OCI-LY7 (cell line): Measurements from ENCODE around the gene UBD. TPM values are rescaled to one million over a fixed set of nuclear protein-coding genes. Genes with fewer than 3 reads are reported as not detected.

Experiments used
- BruUV-seq: library from RNA; stranded (reverse); fragments of 400-500 nt; replicated peaks from 2 replicates; lab custom pipeline; 2021; lab: Mats Ljungman, UMichigan
- CTCF ChIA-PET: fragments of 300-600 bp; sonication (Branson Sonifier 250); formaldehyde crosslinking; loops from one replicate; lab custom pipeline; 2022; ENCODE audit warnings: antibody characterized with exemption; ENCODE audit not compliant: unreplicated experiment; lab: Charles Lee
- POLR2A ChIA-PET: fragments of 300-600 bp; sonication (Branson Sonifier 250); formaldehyde crosslinking; loops from one replicate; lab custom pipeline; 2022; ENCODE audit warnings: antibody characterized with exemption; lab: Charles Lee
- DNase-seq: peaks from one replicate; pipeline ENCODE4 v3.0.0-alpha.2; 2015; ENCODE audit warnings: low spot score
- H2AFZ ChIP-seq: fragments of 200-600 bp; sonication (generic), shearing (Covaris generic); 2 replicates; pipeline ENCODE4 v1.6.1; 2014; ENCODE audit warnings: mild to moderate bottlenecking, antibody characterized with exemption, low read length, moderate library complexity
- H3K27ac ChIP-seq: fragments of 200-600 bp; sonication (generic); 2 replicates; pipeline ENCODE4 v1.5.1; 2014; ENCODE audit warnings: mixed run types, low read depth, mild to moderate bottlenecking, moderate library complexity, low read length, inconsistent platforms; ENCODE audit not compliant: poor library complexity, severe bottlenecking
- H3K36me3 ChIP-seq: fragments of 200-600 bp; sonication (generic); 2 replicates; pipeline ENCODE4 v1.6.1; 2014; ENCODE audit warnings: mild to moderate bottlenecking, antibody characterized with exemption, low read length, moderate library complexity, mixed read lengths; ENCODE audit not compliant: insufficient read depth
- H3K4me1 ChIP-seq: fragments of 200-600 bp; sonication (generic); 2 replicates; pipeline ENCODE4 v1.5.1; 2014; ENCODE audit warnings: mild to moderate bottlenecking, low read length; ENCODE audit not compliant: insufficient read depth, poor library complexity, severe bottlenecking
- H3K4me2 ChIP-seq: fragments of 200-600 bp; sonication (generic); 2 replicates; pipeline ENCODE4 v1.6.1; 2014; ENCODE audit warnings: mild to moderate bottlenecking, low read length
- H3K4me3 ChIP-seq: fragments of 200-600 bp; sonication (generic); 2 replicates; pipeline ENCODE4 v1.5.1; 2014; ENCODE audit warnings: mild to moderate bottlenecking, low read depth, low read length; ENCODE audit not compliant: poor library complexity, severe bottlenecking
- H3K79me2 ChIP-seq: fragments of 200-600 bp; sonication (generic); 2 replicates; pipeline ENCODE4 v1.6.1; 2016; ENCODE audit warnings: low read depth, mild to moderate bottlenecking, low read length, moderate library complexity, mixed read lengths; ENCODE audit not compliant: insufficient read depth
- H3K9me2 ChIP-seq: fragments of 200-600 bp; sonication (generic); 2 replicates; pipeline ENCODE4 v1.6.1; 2016; ENCODE audit warnings: mild to moderate bottlenecking, low read length, mixed read lengths; ENCODE audit not compliant: insufficient read depth
- H3K9me3 ChIP-seq: fragments of 200-600 bp; sonication (generic); 2 replicates; pipeline ENCODE4 v1.6.1; 2014; ENCODE audit warnings: mild to moderate bottlenecking, mixed run types, low read length, mixed read lengths
- H4K20me1 ChIP-seq: fragments of 200-600 bp; sonication (generic); 2 replicates; pipeline ENCODE4 v1.6.1; 2014; ENCODE audit warnings: mild to moderate bottlenecking, antibody characterized with exemption, low read length, moderate library complexity, mixed read lengths; ENCODE audit not compliant: insufficient read depth
- EZH2phosphoT487 ChIP-seq: fragments of 200-600 bp; sonication (generic); IDR thresholded peaks from 2 replicates; pipeline ENCODE4 v1.6.1; 2018; ENCODE audit warnings: low read depth, borderline replicate concordance, mild to moderate bottlenecking, mixed run types, antibody characterized with exemption, low read length, moderate library complexity, mixed read lengths
- intact Hi-C: fragments of 100-400 bp; cut with micrococcal nuclease; formaldehyde crosslinking; loops from one replicate; pipeline ENCODE4 v1.10.0; 2022; ENCODE audit not compliant: unreplicated experiment
- total RNA-seq, 2 experiments: library from RNA; depleted of rRNA in 1 of 2; stranded (reverse); fragments of >200 nt in 1 of 2; shearing (Covaris generic) in 1 of 2; gene quantifications; 2 replicates each; pipeline ENCODE4 v1.2.3, GENCODE V29; 2014 to 2022
- TF ChIP-seq, protein P1 (sequence below): fragments of 200-600 bp; sonication (generic); conservative IDR thresholded peaks from 2 replicates; pipeline ENCODE4 v1.5.1; 2014; ENCODE audit warnings: mild to moderate bottlenecking, antibody characterized with exemption, low read length, moderate library complexity, mixed read lengths

UBD gene
- total RNA-seq, 2 experiments from 2014 or later: not detected

DNA sequence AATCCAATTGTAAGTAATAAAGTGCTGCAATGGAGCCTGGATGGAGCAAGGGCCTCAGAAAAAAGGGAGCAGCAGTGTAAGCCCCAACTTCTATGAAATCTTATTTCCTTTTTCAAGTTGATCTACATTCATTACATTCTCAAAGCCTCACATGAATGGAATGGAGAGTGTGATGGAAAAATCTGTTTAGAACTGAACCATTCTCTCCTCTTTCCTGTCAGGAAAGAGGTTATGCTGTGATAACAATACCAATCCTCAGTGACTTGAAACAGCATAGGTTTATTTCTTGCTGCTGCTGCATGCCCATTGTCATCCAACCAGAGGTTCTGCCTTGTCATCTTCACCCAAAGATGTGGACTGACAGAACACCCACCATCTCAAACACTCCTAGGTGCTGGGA lies 16.5 kb upstream of the UBD start:
- BruUV-seq: no TSS peak
- Histone ChIP-seq H3K79me2 (no peaks in the 10 kb centered on the region), H3K4me1 (no peaks in the 10 kb centered on the region), H2AFZ (no peak overlapping the region), H3K9me2 (no peaks in the 10 kb centered on the region), H3K4me3 (no peak overlapping the region), H3K4me2 (no peak overlapping the region), H3K9me3 (no peaks in the 10 kb centered on the region), H3K36me3 (no peaks in the 10 kb centered on the region), H3K27ac (no peak overlapping the region), H4K20me1 (no peaks in the 10 kb centered on the region)
- POLR2A ChIA-PET: no interaction called here
- DNase-seq: no peak
- intact Hi-C loops: no loop called here
- TF ChIP-seq EZH2phosphoT487: no peak
- TF ChIP-seq, protein P1, sequence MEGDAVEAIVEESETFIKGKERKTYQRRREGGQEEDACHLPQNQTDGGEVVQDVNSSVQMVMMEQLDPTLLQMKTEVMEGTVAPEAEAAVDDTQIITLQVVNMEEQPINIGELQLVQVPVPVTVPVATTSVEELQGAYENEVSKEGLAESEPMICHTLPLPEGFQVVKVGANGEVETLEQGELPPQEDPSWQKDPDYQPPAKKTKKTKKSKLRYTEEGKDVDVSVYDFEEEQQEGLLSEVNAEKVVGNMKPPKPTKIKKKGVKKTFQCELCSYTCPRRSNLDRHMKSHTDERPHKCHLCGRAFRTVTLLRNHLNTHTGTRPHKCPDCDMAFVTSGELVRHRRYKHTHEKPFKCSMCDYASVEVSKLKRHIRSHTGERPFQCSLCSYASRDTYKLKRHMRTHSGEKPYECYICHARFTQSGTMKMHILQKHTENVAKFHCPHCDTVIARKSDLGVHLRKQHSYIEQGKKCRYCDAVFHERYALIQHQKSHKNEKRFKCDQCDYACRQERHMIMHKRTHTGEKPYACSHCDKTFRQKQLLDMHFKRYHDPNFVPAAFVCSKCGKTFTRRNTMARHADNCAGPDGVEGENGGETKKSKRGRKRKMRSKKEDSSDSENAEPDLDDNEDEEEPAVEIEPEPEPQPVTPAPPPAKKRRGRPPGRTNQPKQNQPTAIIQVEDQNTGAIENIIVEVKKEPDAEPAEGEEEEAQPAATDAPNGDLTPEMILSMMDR: no peak
- CTCF ChIA-PET: no interaction called here

DNA sequence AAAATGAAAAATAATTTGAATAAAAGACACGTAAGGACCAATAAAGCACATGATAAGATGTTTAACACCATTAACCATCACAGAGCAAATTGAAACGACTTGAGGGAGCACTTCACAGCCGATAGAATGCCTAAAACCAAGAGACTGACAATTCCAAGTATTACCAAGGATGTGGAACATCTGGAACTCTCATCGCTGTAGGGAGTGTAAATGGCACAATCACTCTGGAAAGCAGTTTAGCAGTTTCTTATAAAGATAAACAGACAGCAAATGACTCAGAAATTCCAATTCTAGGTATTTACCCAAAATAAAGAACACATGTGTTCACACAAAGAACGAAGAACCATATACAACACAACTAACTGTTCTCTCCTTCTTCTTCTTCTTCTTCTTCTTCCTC lies 8.5 kb upstream of the UBD start:
- Histone ChIP-seq H3K27ac (no peak overlapping the region), H3K4me3 (no peak overlapping the region), H3K79me2 (no peaks in the 10 kb centered on the region), H3K4me2 (no peak overlapping the region), H2AFZ (no peak overlapping the region), H4K20me1 (no peaks in the 10 kb centered on the region), H3K9me3 (no peaks in the 10 kb centered on the region), H3K4me1 (peaks cover 5% of the 10 kb centered on the region), H3K9me2 (no peaks in the 10 kb centered on the region), H3K36me3 (no peaks in the 10 kb centered on the region)
- no peak for DNase-seq
- TF ChIP-seq EZH2phosphoT487: no peak
- TF ChIP-seq, protein P1: no peak
- CTCF ChIA-PET: no interaction called here
- no TSS peak for BruUV-seq
- POLR2A ChIA-PET: no interaction called here
- intact Hi-C loops: no loop called here

- no peaks in the 10 kb centered on the region for H3K9me2 ChIP-seq
- no peak for DNase-seq
- no TSS peak for BruUV-seq
- no peaks in the 10 kb centered on the region for H3K79me2 ChIP-seq
- H3K4me3 ChIP-seq: no peak overlapping the region
- intact Hi-C loops: no loop called here
- no peak overlapping the region for H2AFZ ChIP-seq
- POLR2A ChIA-PET: no interaction called here
- H3K9me3 ChIP-seq: no peaks in the 10 kb centered on the region
- no peaks in the 10 kb centered on the region for H3K36me3 ChIP-seq
- no peak overlapping the region for H3K4me2 ChIP-seq
- peaks cover 5% of the 10 kb centered on the region for H3K4me1 ChIP-seq
- H4K20me1 ChIP-seq: no peaks in the 10 kb centered on the region
- no peak overlapping the region for H3K27ac ChIP-seq
- CTCF ChIA-PET: no interaction called here
- TF ChIP-seq EZH2phosphoT487: no peak
- TF ChIP-seq, protein P1: no peak
Observed at GRCh38 chr6:29567541-29567940, 8.0 kb upstream of the UBD start.
